ACC112 (cell line): ENCODE results near the gene CHSY1.

Experiments used
- H2AFZ ChIP-seq: fragments of 200-600 bp; sonication (generic); one replicate; pipeline ENCODE4 v1.6.0; 2017; ENCODE audit warnings: antibody characterized with exemption, low read length; ENCODE audit not compliant: unreplicated experiment
- H3K27ac ChIP-seq: fragments of 200-600 bp; sonication (generic); 2 replicates; pipeline ENCODE4 v1.5.1; 2014; ENCODE audit warnings: low read depth, mild to moderate bottlenecking, antibody characterized with exemption, low read length, moderate library complexity
- H3K27me3 ChIP-seq: fragments of 200-600 bp; sonication (generic); 2 replicates; pipeline ENCODE4 v1.6.1; 2014; ENCODE audit warnings: mild to moderate bottlenecking, antibody characterized with exemption, low read length, moderate library complexity, mixed read lengths; ENCODE audit not compliant: insufficient read depth
- H3K36me3 ChIP-seq: fragments of 200-600 bp; sonication (generic); 2 replicates; pipeline ENCODE4 v1.6.1; 2016; ENCODE audit warnings: mild to moderate bottlenecking, antibody characterized with exemption, low read length, moderate library complexity, mixed read lengths; ENCODE audit not compliant: insufficient read depth
- H3K4me1 ChIP-seq: fragments of 200-600 bp; sonication (generic); one replicate; pipeline ENCODE4 v1.6.1; 2016; ENCODE audit warnings: low read length, mixed read lengths; ENCODE audit not compliant: insufficient read depth, unreplicated experiment, control insufficient read depth
- H3K4me3 ChIP-seq: fragments of 200-600 bp; sonication (generic); 2 replicates; pipeline ENCODE4 v1.5.1; 2014; ENCODE audit warnings: mild to moderate bottlenecking, low read depth, low read length
- H3K79me2 ChIP-seq: fragments of 200-600 bp; sonication (generic); one replicate; pipeline ENCODE4 v1.6.0; 2016; ENCODE audit warnings: low read length; ENCODE audit not compliant: control insufficient read depth, unreplicated experiment, insufficient read depth

CHSY1 gene

DNA sequence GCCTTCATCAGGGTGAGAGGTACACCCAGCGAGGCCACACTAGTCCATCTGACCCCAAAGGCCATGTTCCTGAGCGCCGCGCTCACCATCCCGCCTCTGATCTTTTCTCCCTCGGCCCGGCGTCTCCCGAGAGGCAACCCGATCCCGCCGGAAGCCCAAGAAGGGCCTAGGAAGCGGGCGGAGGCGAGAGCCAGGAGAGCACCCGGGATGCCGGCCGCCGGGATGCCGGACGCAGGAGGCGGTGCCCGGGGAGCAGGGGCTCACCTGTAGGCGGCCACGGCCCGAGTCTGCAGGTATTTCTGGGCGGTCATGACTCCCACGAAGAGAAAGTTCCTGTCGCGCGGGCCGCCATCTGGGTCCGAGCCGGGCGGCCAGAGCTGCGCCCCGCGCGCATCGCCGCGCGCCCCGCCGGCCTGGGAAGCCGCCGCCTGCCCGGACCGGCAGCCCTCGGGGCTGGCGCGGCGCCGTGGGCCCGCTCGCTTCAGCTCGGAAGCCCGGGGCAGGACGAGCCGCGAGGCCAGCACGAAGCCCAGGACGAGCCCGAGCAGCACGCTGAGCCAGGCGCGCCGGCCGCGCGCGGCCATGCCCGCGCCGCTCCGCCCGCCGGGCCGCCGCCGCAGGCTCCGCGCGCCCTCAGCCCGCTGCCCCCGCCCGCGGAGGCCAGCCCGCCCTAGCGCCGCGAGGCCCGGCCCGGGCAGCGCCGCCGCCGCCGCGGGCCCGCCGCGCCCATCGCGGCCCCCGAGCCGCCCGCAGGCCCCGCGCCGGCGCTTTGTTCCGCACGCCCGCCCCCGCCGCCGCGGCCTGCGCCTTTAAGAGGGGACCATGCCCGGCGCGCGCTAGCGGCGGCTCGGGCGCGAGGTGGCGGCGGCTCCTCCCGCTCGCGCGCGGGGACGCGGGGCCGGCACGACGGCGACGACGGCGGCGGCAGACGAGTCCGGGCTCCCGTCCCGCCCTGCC lies 697 bp downstream of the CHSY1 start:
- peaks cover 35% of the 10 kb centered on the region for H3K4me1 ChIP-seq
- H3K79me2 ChIP-seq: peaks cover 56% of the 10 kb centered on the region
- H2AFZ ChIP-seq: peak overlapping the region; percentile 84
- no peaks in the 10 kb centered on the region for H3K27me3 ChIP-seq
- H3K27ac ChIP-seq: peak overlapping the region; percentile 63
- H3K4me3 ChIP-seq: peak overlapping the region; percentile 95
- H3K36me3 ChIP-seq: no peaks in the 10 kb centered on the region

DNA sequence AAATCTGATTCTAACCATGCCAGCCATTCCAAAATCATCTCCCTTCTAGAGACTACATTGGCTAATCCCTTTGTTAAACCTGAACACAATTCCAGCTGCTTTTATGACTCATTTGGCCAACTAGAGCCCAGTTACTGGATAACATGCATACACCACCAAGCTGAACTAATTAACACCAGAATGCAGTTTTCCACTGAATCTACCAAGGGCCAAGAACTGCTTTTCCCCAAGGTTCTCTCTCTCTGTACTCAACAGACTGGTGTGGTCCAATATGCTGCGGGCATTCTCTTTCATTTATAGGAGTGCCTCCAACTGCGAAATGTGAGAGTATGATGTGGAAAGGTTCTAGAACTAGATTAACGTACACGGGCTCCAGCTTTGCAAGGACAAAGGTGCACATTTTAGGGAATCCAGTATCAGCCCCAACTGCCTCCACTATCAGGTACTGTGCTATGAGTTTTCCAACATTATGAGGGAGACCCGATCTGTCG lies 1.5 kb downstream of the CHSY1 start:
- Histone ChIP-seq H3K27ac (peak overlapping the region; percentile 55), H3K36me3 (no peaks in the 10 kb centered on the region), H2AFZ (no peak overlapping the region)

DNA sequence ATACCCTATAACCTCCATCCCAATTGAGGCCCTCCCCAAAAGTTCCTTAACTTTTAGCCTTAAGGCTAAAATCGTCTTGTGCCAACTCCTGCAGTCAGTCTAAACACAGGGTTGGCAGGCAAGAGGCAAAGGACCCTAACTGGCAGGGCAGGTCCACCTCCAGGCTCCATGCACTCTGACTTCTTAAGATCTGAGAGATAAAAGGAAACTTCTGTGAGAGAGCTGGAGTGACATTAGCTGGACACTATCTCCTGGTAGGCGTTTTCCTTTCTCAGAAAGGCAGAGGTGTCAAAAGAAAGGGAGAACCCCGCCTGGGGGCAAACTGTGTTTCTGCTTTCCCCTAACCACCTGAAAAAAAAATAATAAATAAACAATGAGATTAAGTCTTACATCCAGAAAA lies 3.6 kb downstream of the CHSY1 start:
- peaks cover 50% of the 10 kb centered on the region for H3K4me1 ChIP-seq
- no peak overlapping the region for H3K27ac ChIP-seq
- H3K27me3 ChIP-seq: no peaks in the 10 kb centered on the region
- no peaks in the 10 kb centered on the region for H3K36me3 ChIP-seq
- peaks cover 84% of the 10 kb centered on the region for H3K79me2 ChIP-seq
- no peak overlapping the region for H3K4me3 ChIP-seq
- H2AFZ ChIP-seq: no peak overlapping the region

More for the DNA sequence above, 1.5 kb downstream of the CHSY1 start:
- peaks cover 63% of the 10 kb centered on the region for H3K79me2 ChIP-seq
- peak overlapping the region; percentile 95 for H3K4me3 ChIP-seq
- H3K27me3 ChIP-seq: no peaks in the 10 kb centered on the region
- peaks cover 35% of the 10 kb centered on the region for H3K4me1 ChIP-seq

DNA sequence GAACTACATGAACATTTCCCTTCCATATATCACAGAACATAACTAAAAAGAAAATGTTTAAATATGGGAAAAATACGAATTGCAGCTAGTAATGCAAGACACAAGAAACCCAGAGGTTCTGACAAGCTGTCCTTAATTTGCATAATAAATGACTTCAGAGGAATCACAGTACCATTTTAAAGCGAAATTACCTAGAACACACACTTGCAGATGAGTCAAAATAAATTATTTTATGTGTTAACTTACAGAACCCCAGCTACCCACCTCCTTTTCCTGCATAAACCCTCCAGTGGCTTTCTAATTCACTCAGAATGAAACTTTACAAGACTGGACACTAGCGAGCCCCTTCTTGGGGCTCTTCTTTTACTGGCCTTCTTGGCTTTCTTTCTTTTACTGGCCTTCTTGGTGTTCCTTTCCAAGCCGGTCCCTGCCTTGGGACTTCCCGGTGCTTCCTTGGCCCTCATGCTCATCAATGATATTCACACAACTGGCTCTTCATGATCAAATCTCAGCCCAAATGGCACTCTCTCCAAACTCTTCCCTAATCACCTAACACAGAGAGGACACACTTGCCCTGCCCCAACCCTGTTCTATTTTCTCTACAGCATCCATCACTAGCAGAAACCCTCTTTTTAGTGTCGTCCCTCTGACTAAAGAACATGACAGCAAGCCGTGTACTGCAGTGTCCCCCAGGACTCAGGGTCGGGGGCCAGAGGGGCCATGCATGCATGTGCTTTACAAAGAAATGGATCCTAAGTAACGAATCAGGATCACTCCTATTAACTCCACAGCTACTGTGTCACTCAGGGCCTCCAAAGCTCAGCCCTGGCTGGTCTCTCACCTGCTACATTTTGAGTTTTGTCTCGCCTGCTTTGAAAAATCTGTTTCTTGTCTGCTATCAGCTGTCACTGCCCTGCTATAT lies 4.8 kb downstream of the CHSY1 start:
- Histone ChIP-seq H2AFZ (no peak overlapping the region), H3K79me2 (peaks cover 90% of the 10 kb centered on the region), H3K27ac (no peak overlapping the region), H3K27me3 (no peaks in the 10 kb centered on the region), H3K36me3 (no peaks in the 10 kb centered on the region), H3K4me3 (no peak overlapping the region), H3K4me1 (peaks cover 57% of the 10 kb centered on the region)

DNA sequence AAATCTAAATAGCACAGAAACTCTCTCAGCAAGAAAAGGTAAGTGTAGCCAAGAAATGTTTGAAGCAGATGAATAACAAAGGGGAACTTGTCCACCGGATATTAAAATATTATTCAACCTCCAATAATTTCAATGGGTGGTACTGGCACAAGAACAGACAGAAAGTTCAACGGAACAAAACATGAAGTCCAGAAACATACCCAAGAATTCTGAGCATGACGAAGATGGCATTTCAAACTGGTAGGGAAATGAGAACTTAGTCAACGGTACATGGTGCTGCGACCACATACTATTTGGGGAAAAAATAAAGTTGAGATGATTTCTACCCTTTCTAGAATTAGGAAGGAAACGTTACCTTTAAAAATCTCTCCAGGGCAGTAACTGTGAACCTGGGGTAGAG lies 5.5 kb downstream of the CHSY1 start:
- H3K4me3 ChIP-seq: no peak overlapping the region
- peaks cover 97% of the 10 kb centered on the region for H3K79me2 ChIP-seq
- H3K27ac ChIP-seq: no peak overlapping the region
- H2AFZ ChIP-seq: no peak overlapping the region
- no peaks in the 10 kb centered on the region for H3K27me3 ChIP-seq
- H3K36me3 ChIP-seq: no peaks in the 10 kb centered on the region
- H3K4me1 ChIP-seq: peaks cover 59% of the 10 kb centered on the region

DNA sequence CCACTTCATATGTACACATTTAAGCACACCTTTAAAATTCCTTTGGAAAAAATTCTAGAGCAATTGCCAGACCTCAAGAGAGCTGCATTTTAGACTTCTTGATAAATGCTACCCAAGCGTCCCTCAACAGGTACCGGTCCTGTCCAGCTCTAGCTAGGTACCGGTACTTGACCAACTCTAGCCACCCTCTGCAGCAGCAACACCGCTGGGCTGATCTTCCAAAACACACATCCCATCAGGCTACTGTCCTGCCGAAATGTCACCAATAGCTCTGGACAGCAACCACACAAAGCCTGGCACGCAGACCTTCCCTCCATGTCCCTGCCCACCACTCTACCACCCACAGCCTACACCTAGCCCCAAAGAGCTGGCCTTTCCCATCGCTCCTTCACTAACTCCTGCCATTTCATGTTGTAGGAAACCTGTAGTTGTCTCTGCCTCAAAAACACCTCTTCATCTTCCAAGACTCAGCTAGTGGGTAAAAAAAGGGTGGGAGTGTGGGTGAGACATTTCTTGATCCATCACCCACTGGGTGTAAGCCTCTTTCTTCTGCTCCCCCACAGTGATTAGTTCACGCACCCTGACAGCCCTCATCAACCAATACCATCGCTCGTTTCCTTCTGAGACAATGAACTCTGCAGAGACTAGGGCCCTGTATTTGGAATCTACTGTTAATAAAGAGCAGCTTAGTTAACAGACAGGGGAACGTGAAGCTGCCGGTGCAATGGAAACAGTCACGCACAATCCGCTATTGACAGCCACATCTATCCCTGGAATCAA lies 6.8 kb downstream of the CHSY1 start:
- Histone ChIP-seq H3K4me1 (peaks cover 67% of the 10 kb centered on the region), H2AFZ (no peak overlapping the region), H3K36me3 (no peaks in the 10 kb centered on the region), H3K27me3 (no peaks in the 10 kb centered on the region), H3K79me2 (peaks cover 98% of the 10 kb centered on the region), H3K4me3 (no peak overlapping the region), H3K27ac (no peak overlapping the region)

DNA sequence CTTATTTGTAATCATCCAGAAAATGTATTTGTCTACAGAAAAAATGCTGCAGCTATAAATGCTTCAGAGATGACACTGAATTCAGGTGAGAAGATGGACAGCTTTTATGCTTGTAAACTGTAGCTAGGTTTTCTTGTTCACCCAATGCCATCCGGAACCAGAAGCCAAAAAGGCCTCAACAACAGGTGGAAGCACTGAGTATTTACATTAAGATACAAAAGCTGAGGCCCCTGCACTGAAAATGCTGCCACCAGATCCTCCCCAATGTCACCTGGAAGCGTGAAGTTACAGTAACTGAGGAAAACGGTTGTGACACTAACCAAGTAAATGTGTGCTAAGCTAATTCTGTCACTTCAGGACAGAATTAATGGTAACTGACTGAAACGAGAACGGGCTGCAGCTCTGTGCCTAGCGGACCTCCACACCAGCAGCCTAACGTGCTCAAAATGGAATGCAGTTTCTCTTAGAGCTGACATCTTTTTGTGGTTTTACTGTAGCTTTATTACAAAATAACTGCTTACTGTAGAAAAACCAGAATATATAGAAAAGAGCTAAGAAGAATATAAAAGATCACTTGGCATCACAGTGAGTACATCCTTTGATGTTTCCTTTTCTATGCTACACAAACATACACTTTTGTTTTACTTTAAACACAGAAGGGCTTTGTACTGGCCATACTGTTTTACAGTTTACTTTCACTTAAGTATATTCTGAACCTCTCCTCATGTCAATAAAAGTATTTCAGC lies 7.6 kb downstream of the CHSY1 start:
- Histone ChIP-seq H3K36me3 (no peaks in the 10 kb centered on the region), H2AFZ (no peak overlapping the region), H3K27ac (peak overlapping the region; percentile 5; the same call in 1 of the 2 replicates), H3K27me3 (no peaks in the 10 kb centered on the region), H3K79me2 (peaks cover 98% of the 10 kb centered on the region), H3K4me1 (peaks cover 68% of the 10 kb centered on the region), H3K4me3 (no peak overlapping the region)

DNA sequence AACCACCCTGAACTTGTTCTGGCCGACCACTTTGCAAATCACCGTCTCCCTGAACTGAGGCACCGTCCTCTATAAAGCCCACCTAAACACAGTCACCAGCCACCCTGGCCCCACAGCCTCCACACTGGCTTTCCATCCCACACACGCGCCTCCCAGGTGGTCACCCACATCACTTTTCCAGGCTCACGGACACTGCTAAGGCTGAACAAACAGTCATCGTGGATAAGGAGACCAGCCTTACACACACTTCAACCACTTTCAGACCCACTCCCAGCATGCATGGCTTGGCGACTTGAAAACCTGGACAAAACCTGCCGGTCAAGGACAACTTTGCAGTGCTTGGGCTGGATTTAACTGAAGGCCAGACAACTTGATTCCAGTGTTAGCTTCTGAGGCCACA lies 8.4 kb downstream of the CHSY1 start:
- Histone ChIP-seq H3K27me3 (no peaks in the 10 kb centered on the region), H3K36me3 (no peaks in the 10 kb centered on the region), H3K79me2 (peaks cover 100% of the 10 kb centered on the region), H3K27ac (peak overlapping the region; percentile 68; the same call in 1 of the 2 replicates), H3K4me1 (peaks cover 68% of the 10 kb centered on the region), H3K4me3 (peak overlapping the region; percentile 38; the same call in 1 of the 2 replicates), H2AFZ (no peak overlapping the region)

DNA sequence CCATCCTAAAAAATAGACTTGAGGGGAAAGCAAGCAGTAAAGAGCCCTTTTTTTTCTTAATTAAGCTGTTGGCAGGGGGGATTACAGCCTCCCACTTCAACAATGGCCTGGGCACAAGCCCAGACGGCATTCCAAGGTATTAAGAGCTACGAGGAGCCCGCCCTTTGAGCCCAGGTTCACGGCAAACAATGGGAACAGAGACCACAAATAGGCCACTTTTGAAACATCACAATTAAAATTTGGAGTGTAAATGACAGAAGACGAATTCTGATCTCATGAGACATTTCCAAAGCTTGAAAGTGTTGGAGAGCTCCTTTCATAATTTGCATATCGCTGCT lies 8.9 kb downstream of the CHSY1 start:
- H2AFZ ChIP-seq: no peak overlapping the region
- no peaks in the 10 kb centered on the region for H3K27me3 ChIP-seq
- H3K4me1 ChIP-seq: peaks cover 64% of the 10 kb centered on the region
- H3K36me3 ChIP-seq: no peaks in the 10 kb centered on the region
- H3K79me2 ChIP-seq: peaks cover 100% of the 10 kb centered on the region
- peak overlapping the region; percentile 68 for H3K27ac ChIP-seq
- peak overlapping the region; percentile 38; the same call in 1 of the 2 replicates for H3K4me3 ChIP-seq
